Endothelial cell of umbilical vein (primary cell): ENCODE measurements around the gene TP53TG5. TPM values are rescaled to one million over a fixed set of nuclear protein-coding genes. Genes with fewer than 3 reads are reported as not detected.
"Not testable (repeated sequence)": the region's sequence is repeated elsewhere in the genome, so short reads cannot be mapped to it uniquely, and the experiment has no call there.

Source experiments
- BruUV-seq: library from RNA; stranded (reverse); fragments of 400-500 nt; replicated peaks from 2 replicates; lab custom pipeline; 2021; lab: Mats Ljungman, UMichigan
- CTCF ChIA-PET: fragments of 300-600, 350-600 bp; sonication (Branson Sonifier 250); formaldehyde crosslinking; loops from one replicate; lab custom pipeline; 2021; ENCODE audit warnings: antibody characterized with exemption, inconsistent platforms; lab: Charles Lee
- POLR2A ChIA-PET: fragments of 300-600, 350-600 bp; sonication (Branson Sonifier 250); formaldehyde crosslinking; loops from one replicate; lab custom pipeline; 2021; ENCODE audit warnings: antibody characterized with exemption, inconsistent platforms; lab: Charles Lee
- DNase-seq: peaks from one replicate; pipeline ENCODE4 v3.0.0-alpha.2; 2011; ENCODE audit warnings: low read depth, low spot score
- FAIRE-seq: peaks from 2 replicates; lab custom pipeline; 2011; peaks lifted over from hg19 to GRCh38; lab: Jason Lieb, UNC
- H2AFZ ChIP-seq: 2 replicates; pipeline ENCODE4 v1.6.0; 2012; ENCODE audit warnings: low read depth, low read length, control low read depth, inconsistent platforms
- H3K27ac ChIP-seq: 2 replicates; pipeline ENCODE4 v1.5.1; 2011; ENCODE audit warnings: low read depth, mild to moderate bottlenecking, control low read depth, low read length, moderate library complexity; ENCODE audit not compliant: insufficient read depth
- H3K27me3 ChIP-seq, 2 experiments: 2 replicates each; pipeline versions ENCODE4 v1.6.0 to v1.6.1; 2011; ENCODE audit warnings: low read length in 2 of 2, mixed read lengths in 1 of 2; ENCODE audit not compliant: control insufficient read depth in 2 of 2, insufficient read depth in 2 of 2
- H3K36me3 ChIP-seq, 2 experiments: 2 replicates in 1 of 2; 3 replicates in 1 of 2; pipeline ENCODE4 v1.5.1; 2011; ENCODE audit warnings: low read length in 2 of 2, mild to moderate bottlenecking in 1 of 2, moderate library complexity in 1 of 2; ENCODE audit not compliant: control insufficient read depth in 2 of 2, insufficient read depth in 2 of 2; ENCODE audit errors: extremely low read depth in 1 of 2
- H3K4me1 ChIP-seq: 3 replicates; pipeline ENCODE4 v1.5.1; 2011; ENCODE audit warnings: mild to moderate bottlenecking, low read length; ENCODE audit not compliant: control insufficient read depth, insufficient read depth; ENCODE audit errors: extremely low read depth
- H3K4me2 ChIP-seq: 2 replicates; pipeline ENCODE4 v1.6.1; 2011; ENCODE audit warnings: low read length, control low read depth, mixed read lengths; ENCODE audit not compliant: insufficient read depth
- H3K4me3 ChIP-seq, 3 experiments: fragments of 200-600 bp in 1 of 3; sonication (generic), shearing (Covaris generic) in 1 of 3; replicated peaks in 1 of 3; 2 replicates each; pipeline ENCODE4 v1.5.1; 2011 to 2016; ENCODE audit warnings: control low read depth in 3 of 3, low read length in 3 of 3, mild to moderate bottlenecking in 2 of 3, inconsistent platforms in 1 of 3, low read depth in 1 of 3, moderate library complexity in 1 of 3; ENCODE audit not compliant: insufficient read depth in 1 of 3
- H3K79me2 ChIP-seq: 2 replicates; pipeline ENCODE4 v1.6.0; 2012; ENCODE audit warnings: low read length, inconsistent platforms; ENCODE audit not compliant: control insufficient read depth, insufficient read depth
- H3K9ac ChIP-seq: replicated peaks from 2 replicates; pipeline ENCODE3; 2011; ENCODE audit warnings: low read length, control low read depth; ENCODE audit not compliant: insufficient read depth; ENCODE audit errors: extremely low read depth
- H3K9me1 ChIP-seq: replicated peaks from 3 replicates; pipeline ENCODE4 v1.6.0; 2011; ENCODE audit warnings: mild to moderate bottlenecking, low read length; ENCODE audit not compliant: control insufficient read depth, insufficient read depth; ENCODE audit errors: extremely low read depth
- H3K9me3 ChIP-seq: replicated peaks from 2 replicates; pipeline ENCODE4 v1.5.1; 2012; ENCODE audit warnings: low read length, inconsistent platforms; ENCODE audit not compliant: control insufficient read depth, insufficient read depth
- H4K20me1 ChIP-seq: replicated peaks from 2 replicates; pipeline ENCODE3; 2011; ENCODE audit warnings: mild to moderate bottlenecking, low read length; ENCODE audit not compliant: control insufficient read depth, insufficient read depth; ENCODE audit errors: extremely low read depth
- CTCF ChIP-seq, 2 donors: IDR thresholded peaks; 1 replicate in 1 of 2; 2 replicates in 1 of 2; pipeline ENCODE4 v1.5.1; 2011; ENCODE audit warnings: low read length in 2 of 2, mild to moderate bottlenecking in 2 of 2, moderate library complexity in 2 of 2, control low read depth in 1 of 2, inconsistent platforms in 1 of 2, low read depth in 1 of 2; ENCODE audit not compliant: insufficient read depth in 1 of 2; ENCODE audit errors: extremely low read depth in 1 of 2
- EZH2 ChIP-seq: IDR thresholded peaks from 2 replicates; pipeline ENCODE4 v1.6.1; 2012; ENCODE audit warnings: borderline replicate concordance, low read depth, mild to moderate bottlenecking, moderate library complexity, low read length, inconsistent platforms; ENCODE audit not compliant: severe bottlenecking
- FOS ChIP-seq: IDR thresholded peaks from 2 replicates; pipeline ENCODE4 v1.6.1; 2011; ENCODE audit warnings: mild to moderate bottlenecking, low read length, moderate library complexity, borderline replicate concordance; ENCODE audit not compliant: insufficient read depth
- GATA2 ChIP-seq: IDR thresholded peaks from 2 replicates; pipeline ENCODE4 v1.7.0; 2011; ENCODE audit warnings: low read depth, mild to moderate bottlenecking, moderate library complexity, mixed read lengths, low read length; ENCODE audit not compliant: insufficient read length, insufficient read depth
- JUN ChIP-seq: IDR thresholded peaks from 2 replicates; pipeline ENCODE4 v1.6.1; 2011; ENCODE audit warnings: borderline replicate concordance, low read depth; ENCODE audit not compliant: insufficient read length, insufficient read depth
- MAX ChIP-seq: IDR thresholded peaks from 2 replicates; pipeline ENCODE4 v1.6.1; 2011; ENCODE audit not compliant: insufficient read depth, insufficient read length
- MYC ChIP-seq: IDR thresholded peaks from one replicate; pipeline ENCODE4 v1.6.1; 2011; ENCODE audit warnings: mild to moderate bottlenecking, low read depth, low read length
- POLR2A ChIP-seq: IDR thresholded peaks from 2 replicates; pipeline ENCODE4 v1.6.1; 2012; ENCODE audit warnings: low read depth, mild to moderate bottlenecking, control low read depth, low read length
- POLR2AphosphoS5 ChIP-seq: IDR thresholded peaks from 2 replicates; pipeline ENCODE4 v1.6.1; 2012; ENCODE audit warnings: low read depth, mild to moderate bottlenecking, control low read depth, low read length, moderate library complexity; ENCODE audit not compliant: insufficient read depth
- dilution Hi-C: fragments of 300-500 bp; cut with MboI; formaldehyde crosslinking; loops from one replicate; pipeline ENCODE4 v1.15.0; 2019; ENCODE audit warnings: low sequenced_read_pairs; ENCODE audit not compliant: extremely low pct_ligation_motif_present
- intact Hi-C: fragments of 100-400 bp; cut with micrococcal nuclease; formaldehyde crosslinking; loops from one replicate; pipeline ENCODE4 v1.10.0; 2022
- polyA plus RNA-seq, 4 experiments: library from polyadenylated mRNA; depleted of rRNA in 3 of 4; stranded (reverse) in 3 of 4; unstranded in 1 of 4; fragments of >200 nt; gene quantifications; 2 replicates each; pipeline versions ENCODE4 v1.2.1 to v1.2.3, GENCODE V29; 2011 to 2012; ENCODE audit warnings: missing spikeins in 1 of 4
- total RNA-seq: library from RNA; stranded (reverse); gene quantifications from 2 replicates; pipeline ENCODE4 v1.2.3, GENCODE V29; 2021

The TP53TG5 gene
- total and polyA plus RNA-seq, 2 donors (not counting 3 experiments of a cell fraction or from before 2014, with no cell fraction given) = not detected

- Histone ChIP-seq H3K27ac (no peak overlapping the region), H2AFZ (no peak overlapping the region), H3K4me2 (no peak overlapping the region), H3K4me1 (peaks cover 11% of the 10 kb centered on the region), H3K36me3 (no peaks in the 10 kb centered on the region), H4K20me1 (no peaks in the 10 kb centered on the region), H3K9ac (no peak overlapping the region), H3K27me3 (no peaks in the 10 kb centered on the region), H3K4me3 (no peak overlapping the region), H3K9me1 (no peaks in the 10 kb centered on the region), H3K9me3 (no peaks in the 10 kb centered on the region), H3K79me2 (peaks cover 2% of the 10 kb centered on the region)
- no peak for FAIRE-seq
- ChIA-PET CTCF (interaction anchor here (1.0 to 2.3 kb wide), 4 partner anchors 10 to 67 kb away, joined by 3 to 11 read pairs (median 4); partner anchors contain the start of gene SYS1), POLR2A (no interaction called here)
- intact Hi-C loops (no loop called here), dilution Hi-C loops (no loop called here)
- DNase-seq = no peak
- TF ChIP-seq POLR2AphosphoS5 = no peak
- no peak for TF ChIP-seq GATA2
- no peak for TF ChIP-seq POLR2A
- no peak for TF ChIP-seq MAX
- TF ChIP-seq JUN = no peak
- TF ChIP-seq MYC = no peak
- no peak for TF ChIP-seq EZH2
- TF ChIP-seq CTCF (IDR thresholded peaks at IDR 0.05; ENCODE audit: extremely low read depth in 1 of 2, insufficient read depth in 1 of 2, low read depth in 1 of 2, low read length in 2 of 2) = no peak
- TF ChIP-seq FOS = no peak
- no TSS peak for BruUV-seq
Observed at GRCh38 chr20:45352729-45353128, 25.4 kb downstream of the TP53TG5 start.

- DNase-seq, H2AFZ ChIP-seq, POLR2A ChIA-PET, H3K9me3 ChIP-seq, dilution Hi-C loops, H3K36me3 ChIP-seq, H3K27me3 ChIP-seq, H3K4me2 ChIP-seq, H4K20me1 ChIP-seq, H3K27ac ChIP-seq, H3K9me1 ChIP-seq, FAIRE-seq, BruUV-seq, H3K9ac ChIP-seq, H3K4me3 ChIP-seq, intact Hi-C loops: not testable (repeated sequence)
- CTCF ChIA-PET = interaction anchor here (1.1 kb wide), 2 partner anchors 57 to 86 kb away, joined by 3 read pairs; no protein-coding TSS in a partner anchor
- peaks cover 23% of the 10 kb centered on the region for H3K4me1 ChIP-seq
- H3K79me2 ChIP-seq = peaks cover 20% of the 10 kb centered on the region
Observed at GRCh38 chr20:45350795-45351194, 27.3 kb downstream of the TP53TG5 start.
